PC-3 (cell line): Measurements from ENCODE around the gene ANKRD1. TPM values are rescaled to one million over a fixed set of nuclear protein-coding genes. Genes with fewer than 3 reads are reported as not detected.
A peak's percentile ranks its signal among the peaks of the same experiment; 100 is the strongest.

ENCODE experiments used
- ATAC-seq: fragments of 200-7000 bp; cut with Tn5 transposase; 2 replicates; pipeline ENCODE4 v1.9.1; 2020; ENCODE audit warnings: mild to moderate bottlenecking, moderate library complexity
- BruUV-seq: library from RNA; stranded (reverse); fragments of 400-500 nt; replicated peaks from 2 replicates; lab custom pipeline; 2021; lab: Mats Ljungman, UMichigan
- CTCF ChIA-PET: fragments of 300-600 bp; sonication (Branson Sonifier 250); formaldehyde crosslinking; loops from one replicate; lab custom pipeline; 2022; ENCODE audit warnings: antibody characterized with exemption; lab: Charles Lee
- POLR2A ChIA-PET: fragments of 300-600 bp; sonication (Branson Sonifier 250); formaldehyde crosslinking; loops from one replicate; lab custom pipeline; 2022; ENCODE audit warnings: antibody characterized with exemption; ENCODE audit not compliant: unreplicated experiment; lab: Charles Lee
- DNase-seq: peaks from one replicate; pipeline ENCODE4 v3.0.0-alpha.2; 2015
- H2AFZ ChIP-seq: fragments of 300-600 bp; sonication (generic); 2 replicates; pipeline ENCODE4 v1.6.0; 2016; ENCODE audit warnings: antibody characterized with exemption, low read length
- H3F3A ChIP-seq: fragments of 300-600 bp; sonication (generic); one replicate; pipeline ENCODE4 v1.6.0; 2017; ENCODE audit warnings: antibody characterized with exemption, low read length, control low read depth, mild to moderate bottlenecking; ENCODE audit not compliant: unreplicated experiment
- H3K27ac ChIP-seq: fragments of 300-600 bp; sonication (generic); 2 replicates; pipeline ENCODE4 v1.5.1; 2016; ENCODE audit warnings: mild to moderate bottlenecking, low read length
- H3K27me3 ChIP-seq: fragments of 300-600 bp; sonication (generic); 2 replicates; pipeline ENCODE4 v1.6.1; 2016; ENCODE audit warnings: low read length, mixed read lengths
- H3K36me3 ChIP-seq: fragments of 300-600 bp; sonication (generic); 2 replicates; pipeline ENCODE4 v1.6.1; 2016; ENCODE audit warnings: low read depth, mixed run types, low read length, mixed read lengths
- H3K4me1 ChIP-seq: fragments of 300-600 bp; sonication (generic); 2 replicates; pipeline ENCODE4 v1.5.1; 2016; ENCODE audit warnings: low read length; ENCODE audit not compliant: insufficient read depth
- H3K4me2 ChIP-seq: fragments of 300-600 bp; sonication (generic); 2 replicates; pipeline ENCODE4 v1.6.0; 2016; ENCODE audit warnings: low read length
- H3K4me3 ChIP-seq: fragments of 300-600 bp; sonication (generic); 2 replicates; pipeline ENCODE4 v1.5.1; 2016; ENCODE audit warnings: mild to moderate bottlenecking, low read length, mixed read lengths
- H3K79me2 ChIP-seq: fragments of 300-600 bp; sonication (generic); 2 replicates; pipeline ENCODE4 v1.6.1; 2017; ENCODE audit warnings: low read length, mixed read lengths
- H3K9ac ChIP-seq: fragments of 300-600 bp; sonication (generic); 2 replicates; pipeline ENCODE4 v1.6.0; 2016; ENCODE audit warnings: mild to moderate bottlenecking, low read length
- H3K9me2 ChIP-seq: fragments of 300-600 bp; sonication (generic); replicated peaks from 2 replicates; pipeline ENCODE4 v1.6.1; 2016; ENCODE audit warnings: mixed run types, low read length, mixed read lengths
- H3K9me3 ChIP-seq: fragments of 300-600 bp; sonication (generic); 2 replicates; pipeline ENCODE4 v1.6.1; 2016; ENCODE audit warnings: low read length, mixed read lengths
- H4K20me1 ChIP-seq: fragments of 300-600 bp; sonication (generic); 2 replicates; pipeline ENCODE4 v1.6.1; 2016; ENCODE audit warnings: low read length, mixed read lengths
- EZH2 ChIP-seq: fragments of 300-600 bp; sonication (generic); IDR thresholded peaks from one replicate; pipeline ENCODE4 v1.6.1; 2017; ENCODE audit warnings: antibody characterized with exemption, mild to moderate bottlenecking, low read length; ENCODE audit not compliant: unreplicated experiment
- EZH2phosphoT487 ChIP-seq: fragments of 300-600 bp; sonication (generic); IDR thresholded peaks from 2 replicates; pipeline ENCODE4 v1.6.1; 2018; ENCODE audit warnings: mild to moderate bottlenecking, antibody characterized with exemption, low read length, borderline replicate concordance
- intact Hi-C: fragments of 100-400 bp; cut with micrococcal nuclease; formaldehyde crosslinking; loops from 2 replicates; pipeline ENCODE4 v1.9.0; 2023
- total RNA-seq: library from RNA; depleted of rRNA; stranded (reverse); fragments of >200 nt; gene quantifications from 2 replicates; pipeline ENCODE4 v1.2.3, GENCODE V29; 2014
- TF ChIP-seq, protein P1 (sequence below): fragments of 300-600 bp; sonication (generic); conservative IDR thresholded peaks from 2 replicates; pipeline ENCODE4 v1.5.1; 2017; ENCODE audit warnings: antibody characterized with exemption, low read depth, mild to moderate bottlenecking, low read length

ANKRD1 gene
- total RNA-seq, 1 experiment from 2014 or later: 2.8 TPM

DNA sequence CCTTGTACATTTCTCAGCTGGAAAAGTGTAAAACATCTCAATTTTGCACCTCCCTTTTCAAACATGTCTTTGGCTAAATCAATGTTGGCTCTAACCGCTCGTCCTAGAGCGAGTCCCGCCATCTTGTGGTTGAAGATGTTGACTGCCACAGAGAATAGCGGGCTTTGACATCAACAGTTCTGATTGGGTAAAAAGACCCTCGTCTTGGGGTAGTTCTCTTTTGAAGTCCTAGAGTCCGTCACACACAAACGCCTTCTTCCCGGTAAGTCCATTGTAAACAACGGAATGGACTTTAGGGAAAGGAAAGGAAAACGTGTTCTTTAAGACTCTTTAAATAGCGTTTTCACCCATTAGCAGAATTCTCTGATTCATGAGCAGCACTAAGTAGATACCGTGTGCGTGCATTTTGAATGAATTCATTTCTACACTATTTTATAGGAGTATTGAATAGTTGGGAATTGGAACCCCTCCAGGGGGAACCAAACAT is 49.6 kb downstream of the ANKRD1 start:
- Histone ChIP-seq H3K9me2 (no peaks in the 10 kb centered on the region), H3K27me3 (no peaks in the 10 kb centered on the region), H3K27ac (no peak overlapping the region), H3K4me3 (peak overlapping the region; percentile 95), H3K9me3 (no peaks in the 10 kb centered on the region), H3K36me3 (peaks cover 9% of the 10 kb centered on the region), H3F3A (no peaks in the 10 kb centered on the region), H3K9ac (peak overlapping the region; percentile 82; the same call in 1 of the 2 replicates), H2AFZ (peak overlapping the region; percentile 99), H3K4me1 (0 out of 2 replicates have a peak, but pooled peaks cover 6% of the 10 kb centered on the region), H3K4me2 (peak overlapping the region; percentile 94), H3K79me2 (peaks cover 33% of the 10 kb centered on the region), H4K20me1 (no peaks in the 10 kb centered on the region)
- POLR2A ChIA-PET: interaction anchor here (0.6 kb wide), 1 partner anchor 613 kb away, joined by 4 read pairs; no protein-coding TSS in a partner anchor
- DNase-seq (no peak), ATAC-seq (0 out of 2 replicates have a peak, but pooled peaks have one; percentile 5)
- BruUV-seq: no TSS peak
- CTCF ChIA-PET: interaction anchor here (0.6 kb wide), 2 partner anchors 9 to 236 kb away, joined by 3 to 10 read pairs; no protein-coding TSS in a partner anchor
- TF ChIP-seq, protein P1, sequence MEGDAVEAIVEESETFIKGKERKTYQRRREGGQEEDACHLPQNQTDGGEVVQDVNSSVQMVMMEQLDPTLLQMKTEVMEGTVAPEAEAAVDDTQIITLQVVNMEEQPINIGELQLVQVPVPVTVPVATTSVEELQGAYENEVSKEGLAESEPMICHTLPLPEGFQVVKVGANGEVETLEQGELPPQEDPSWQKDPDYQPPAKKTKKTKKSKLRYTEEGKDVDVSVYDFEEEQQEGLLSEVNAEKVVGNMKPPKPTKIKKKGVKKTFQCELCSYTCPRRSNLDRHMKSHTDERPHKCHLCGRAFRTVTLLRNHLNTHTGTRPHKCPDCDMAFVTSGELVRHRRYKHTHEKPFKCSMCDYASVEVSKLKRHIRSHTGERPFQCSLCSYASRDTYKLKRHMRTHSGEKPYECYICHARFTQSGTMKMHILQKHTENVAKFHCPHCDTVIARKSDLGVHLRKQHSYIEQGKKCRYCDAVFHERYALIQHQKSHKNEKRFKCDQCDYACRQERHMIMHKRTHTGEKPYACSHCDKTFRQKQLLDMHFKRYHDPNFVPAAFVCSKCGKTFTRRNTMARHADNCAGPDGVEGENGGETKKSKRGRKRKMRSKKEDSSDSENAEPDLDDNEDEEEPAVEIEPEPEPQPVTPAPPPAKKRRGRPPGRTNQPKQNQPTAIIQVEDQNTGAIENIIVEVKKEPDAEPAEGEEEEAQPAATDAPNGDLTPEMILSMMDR: 0 out of 2 replicates have a peak, but pooled peaks have one; percentile 30
- no peak for TF ChIP-seq EZH2
- intact Hi-C loops: no loop called here

DNA sequence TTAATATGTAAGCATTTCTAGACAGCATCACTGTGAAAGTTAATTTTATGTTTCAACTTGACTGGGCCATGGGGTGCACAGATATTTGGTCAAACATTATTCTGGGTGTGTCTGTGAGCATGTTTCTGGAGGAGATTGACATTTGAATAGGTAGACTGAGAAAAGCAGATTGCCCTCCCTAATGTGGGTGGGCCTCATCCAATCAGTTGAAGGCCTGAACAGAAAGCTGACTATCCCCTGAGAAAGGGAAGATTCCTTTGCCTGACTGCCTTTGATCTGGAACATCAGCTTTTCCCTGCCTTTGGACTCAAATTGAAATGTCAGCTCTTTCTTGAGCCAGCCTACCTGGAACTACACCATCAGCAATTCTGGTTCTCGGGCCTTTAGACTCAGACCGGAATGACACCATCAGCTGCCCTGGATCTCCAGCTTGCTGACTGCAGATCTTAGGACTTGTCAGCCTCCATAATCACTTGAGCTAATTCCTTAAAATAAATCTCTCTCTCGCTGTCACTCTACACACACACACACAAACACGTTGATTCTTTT is 54.8 kb downstream of the ANKRD1 start:
- CTCF ChIA-PET: interaction anchor here (0.7 kb wide), 1 partner anchor 202 kb away, joined by 9 read pairs; no protein-coding TSS in a partner anchor
- intact Hi-C loops: no loop called here
- H3K4me3 ChIP-seq: no peak overlapping the region

More for the DNA sequence above, 54.8 kb downstream of the ANKRD1 start:
- TF ChIP-seq EZH2phosphoT487: no peak
- no peak for TF ChIP-seq EZH2
- TF ChIP-seq, protein P1: no peak
- H3F3A ChIP-seq: no peaks in the 10 kb centered on the region
- H3K9me3 ChIP-seq: no peaks in the 10 kb centered on the region
- H3K9me2 ChIP-seq: no peaks in the 10 kb centered on the region
- H2AFZ ChIP-seq: no peak overlapping the region
- H3K79me2 ChIP-seq: no peaks in the 10 kb centered on the region
- H3K4me2 ChIP-seq: no peak overlapping the region
- H4K20me1 ChIP-seq: no peaks in the 10 kb centered on the region
- no peaks in the 10 kb centered on the region for H3K27me3 ChIP-seq
- no TSS peak for BruUV-seq
- DNase-seq (no peak), ATAC-seq (no peak)
- H3K36me3 ChIP-seq: no peaks in the 10 kb centered on the region
- no peak overlapping the region for H3K9ac ChIP-seq
- POLR2A ChIA-PET: no interaction called here
- H3K4me1 ChIP-seq: no peaks in the 10 kb centered on the region
- no peak overlapping the region for H3K27ac ChIP-seq
